ENCODE measurements around the gene MKNK2.
A peak's percentile ranks its signal among the peaks of the same experiment; 100 is the strongest.

Gene MKNK2

DNA sequence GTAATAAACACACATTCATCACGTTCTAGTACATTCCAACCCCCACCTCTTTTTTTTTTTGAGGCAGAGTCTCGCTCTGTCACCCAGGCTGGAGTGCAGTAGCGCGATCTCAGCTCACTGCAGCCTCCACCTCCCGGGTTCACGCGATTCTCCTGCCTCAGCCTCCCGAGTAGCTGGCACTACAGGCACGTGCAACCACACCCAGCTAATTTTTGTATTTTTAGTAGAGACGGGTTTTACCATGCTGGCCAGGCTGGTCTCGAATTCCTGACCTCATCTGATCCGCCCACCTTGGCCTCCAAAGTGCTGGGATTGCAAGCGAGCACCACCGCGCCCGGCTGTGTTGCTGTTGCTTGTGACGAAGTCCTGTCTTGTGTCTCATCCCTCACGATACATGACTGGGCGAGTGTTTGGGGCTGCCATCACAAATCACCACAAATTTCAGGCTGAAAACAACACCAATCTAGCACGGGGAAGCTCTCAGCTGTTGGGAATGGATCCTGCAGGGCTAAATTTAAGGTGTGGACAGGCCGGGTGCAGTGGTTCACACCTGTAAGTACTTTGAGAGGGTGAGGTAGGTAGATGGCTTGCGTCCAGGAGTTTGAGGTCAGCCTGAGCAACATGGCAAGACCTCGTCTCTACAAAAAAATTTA, 29.4 kb upstream of the MKNK2 start:
- no peak for DNase-seq (ENCODE audit: low spot score)

DNA sequence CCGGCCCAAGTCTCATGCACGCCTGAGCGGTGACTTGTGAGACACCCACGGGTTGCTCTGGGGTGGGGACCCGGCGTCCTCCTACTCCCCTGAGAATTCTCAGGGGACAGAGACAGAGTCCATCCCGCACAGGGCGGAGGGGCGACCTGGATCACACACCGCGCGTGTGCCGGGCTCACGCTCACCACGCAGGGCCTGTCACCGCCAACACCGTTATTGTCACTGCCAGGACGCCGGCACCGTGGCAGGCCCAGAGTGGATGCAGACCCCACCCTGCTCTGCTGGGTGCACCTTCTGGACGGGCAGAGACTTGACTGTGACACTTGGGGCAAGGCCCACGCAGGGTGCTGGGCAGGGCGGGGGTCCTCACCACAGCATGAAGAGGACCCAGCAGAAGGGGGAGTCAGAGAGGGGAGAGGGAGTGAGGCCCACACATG, 28.8 kb upstream of the MKNK2 start:
- DNase-seq (ENCODE audit: low spot score), result no peak

GRCh38 chr19:2079076-2079864, 28.2 kb upstream of the MKNK2 start:
- DNase-seq (ENCODE audit: low spot score), result no peak

GRCh38 chr19:2077833-2078619, 27.0 kb upstream of the MKNK2 start:
- no peak for DNase-seq (ENCODE audit: low spot score)

GRCh38 chr19:2077398-2077797, 26.4 kb upstream of the MKNK2 start:
- DNase-seq (ENCODE audit: low spot score), result no peak

DNA sequence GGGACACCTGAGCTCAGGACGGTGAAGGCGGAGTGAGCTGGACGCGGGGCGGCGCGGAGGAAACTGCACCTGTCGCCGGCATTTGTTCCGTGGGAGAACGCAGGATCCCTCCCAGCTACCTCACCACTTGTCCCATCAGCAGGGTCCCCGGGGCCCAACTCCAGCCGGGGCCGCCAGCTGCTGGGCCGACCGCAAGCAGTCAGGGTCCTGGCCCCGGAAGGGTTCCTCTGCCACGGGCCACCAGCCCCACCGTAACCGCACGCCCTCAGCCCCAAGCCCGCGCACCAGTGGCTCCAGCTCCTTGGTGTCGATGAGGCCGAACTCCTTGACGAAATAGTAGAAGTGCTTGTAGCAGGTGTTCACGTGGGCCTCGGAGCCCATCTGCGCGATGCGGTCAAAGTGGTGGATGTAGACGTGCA, 25.5 kb upstream of the MKNK2 start:
- no peak for DNase-seq (ENCODE audit: low spot score)

DNA sequence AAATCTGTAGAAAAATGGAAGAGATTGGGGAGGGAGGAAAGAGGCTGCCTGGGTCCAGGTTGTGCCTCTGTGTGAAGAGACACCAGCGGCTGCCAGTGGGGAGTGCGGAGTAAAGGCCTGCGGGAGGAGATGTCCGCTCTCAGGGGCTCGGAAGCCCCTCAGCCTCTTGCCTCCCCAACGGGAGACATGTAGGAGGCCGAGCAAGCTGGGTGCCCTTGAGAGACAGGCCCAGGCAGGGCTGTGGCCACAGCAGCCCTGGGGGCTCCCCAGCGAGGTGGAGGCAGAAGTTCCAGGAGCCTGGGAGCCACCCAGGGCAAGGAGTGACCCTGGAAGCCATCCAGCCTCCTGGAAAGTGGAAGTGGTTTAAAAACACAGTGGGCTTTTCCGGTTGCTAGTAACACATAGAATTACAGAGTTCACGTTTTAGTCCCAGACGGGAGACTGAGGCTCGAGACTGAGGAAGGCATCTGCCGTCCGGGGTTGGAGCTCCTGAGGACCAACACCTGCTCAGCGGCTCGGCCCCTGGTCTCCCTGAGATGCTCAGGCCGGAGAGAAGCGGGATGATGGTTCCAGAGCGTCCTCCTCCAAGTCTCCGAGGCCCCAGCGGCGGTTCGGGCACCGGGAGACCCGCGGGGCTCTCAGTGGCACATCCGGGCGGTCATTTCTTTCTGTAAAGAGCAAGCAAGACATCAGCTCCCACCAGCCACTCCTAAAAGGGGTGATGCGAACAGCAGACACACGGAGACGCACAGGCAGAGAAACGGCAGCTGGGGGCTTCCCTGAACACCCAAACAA, 21.9 kb upstream of the MKNK2 start:
- no peak for DNase-seq (ENCODE audit: low spot score)

DNA sequence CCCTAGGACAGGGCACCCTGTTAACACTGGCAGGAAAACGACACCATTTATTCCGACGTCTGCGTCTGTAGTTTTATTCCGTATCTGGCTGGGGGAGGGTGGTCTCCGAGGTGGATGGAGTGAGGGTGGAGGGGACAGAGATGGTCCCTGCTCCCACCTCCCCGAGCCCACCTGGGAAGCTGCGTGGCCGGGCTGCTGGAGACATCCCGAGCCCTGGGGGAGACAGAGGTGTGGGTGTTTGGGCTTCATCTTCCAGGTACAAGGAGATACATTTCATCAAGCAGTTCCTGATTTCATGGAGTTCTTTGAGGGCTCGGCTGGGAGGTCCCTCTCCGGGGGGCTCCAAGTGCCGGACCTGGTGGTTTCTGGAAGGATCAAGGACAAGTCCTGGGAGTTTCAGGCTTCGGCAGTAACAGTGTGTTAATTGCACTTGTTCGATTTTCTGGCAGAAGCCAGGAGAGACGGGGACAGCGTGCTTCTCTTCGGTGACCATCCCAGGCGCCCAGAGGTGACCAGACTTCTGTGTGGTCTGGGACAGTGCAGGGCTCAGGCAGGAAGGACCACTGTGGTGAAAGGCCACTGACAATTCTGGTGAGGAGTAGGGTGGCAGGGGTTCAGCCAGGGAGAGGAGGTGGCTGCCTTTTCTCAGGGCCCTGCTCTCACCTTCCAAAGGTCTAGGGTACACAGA, 20.1 kb upstream of the MKNK2 start:
- DNase-seq (ENCODE audit: low spot score), result no peak

GRCh38 chr19:2070436-2070827, 19.4 kb upstream of the MKNK2 start:
- DNase-seq (ENCODE audit: low spot score), result no peak

GRCh38 chr19:2064788-2065524, 13.9 kb upstream of the MKNK2 start:
- no peak for DNase-seq (ENCODE audit: low spot score)

DNA sequence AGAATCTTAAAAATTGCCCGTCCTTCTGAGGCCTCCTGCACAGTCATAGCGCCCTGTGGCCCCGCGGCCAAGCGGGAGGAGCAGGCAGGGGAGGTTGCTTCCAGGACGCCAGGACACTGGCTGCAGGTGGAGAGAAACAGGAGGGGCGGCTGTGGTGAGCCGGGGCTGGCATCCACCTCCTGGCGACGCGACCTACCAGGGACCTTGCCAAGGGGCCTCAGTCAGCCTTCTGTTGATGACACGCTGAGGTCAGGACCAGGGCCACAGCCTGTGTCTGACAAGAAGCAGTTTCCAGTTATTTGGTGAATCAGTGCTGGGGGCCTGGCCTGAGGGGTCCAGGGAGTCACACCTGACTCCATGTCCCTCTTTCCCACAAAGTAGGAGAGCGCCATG, 13.3 kb upstream of the MKNK2 start:
- DNase-seq (ENCODE audit: low spot score), result no peak

GRCh38 chr19:2063824-2064223, 12.8 kb upstream of the MKNK2 start:
- no peak for DNase-seq (ENCODE audit: low spot score)

DNA sequence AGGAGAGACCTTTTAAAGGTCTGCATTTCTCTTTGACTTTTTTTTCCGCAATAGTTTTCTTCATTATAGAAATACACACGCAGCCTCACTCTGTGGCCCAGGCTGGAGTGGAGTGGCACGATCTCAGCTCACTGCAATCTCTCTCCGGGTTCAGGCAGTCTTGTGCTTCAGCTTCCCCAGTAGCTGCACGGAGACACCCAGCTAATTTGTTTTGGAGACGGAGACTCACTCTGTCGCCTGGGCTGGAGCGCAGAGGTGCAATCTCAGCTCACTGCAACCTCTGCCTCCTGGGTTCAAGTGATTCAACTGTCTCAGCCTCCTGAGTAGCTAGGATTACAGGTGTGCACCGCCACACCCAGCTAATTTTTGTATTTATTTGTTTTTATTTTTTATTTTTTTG, 11.7 kb upstream of the MKNK2 start:
- no peak for DNase-seq (ENCODE audit: low spot score)

DNA sequence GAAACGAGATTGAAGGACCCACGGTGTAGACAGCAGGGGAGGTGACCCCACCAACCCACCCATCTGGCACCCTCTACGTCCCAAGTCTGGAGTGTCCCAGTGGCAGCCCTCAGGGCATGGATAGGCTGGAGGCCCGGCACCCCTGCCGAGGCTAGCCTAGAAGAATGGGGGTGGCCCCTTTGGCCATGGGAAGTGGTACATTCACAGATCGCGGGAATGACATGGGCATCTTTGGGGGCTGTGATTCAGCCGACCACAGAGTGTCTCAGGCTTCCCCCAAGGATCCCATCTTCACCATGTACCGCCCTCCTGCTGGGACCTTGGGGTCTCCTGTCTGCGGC, 11.3 kb upstream of the MKNK2 start:
- DNase-seq (ENCODE audit: low spot score), result no peak

- peak; percentile 98 for DNase-seq (ENCODE audit: low spot score)
These were observed 10.7 kb upstream of the MKNK2 start for GRCh38 chr19:2061495-2062388.

GRCh38 chr19:2060884-2061494, 9.9 kb upstream of the MKNK2 start:
- peak; percentile 55 for DNase-seq (ENCODE audit: low spot score)

DNA sequence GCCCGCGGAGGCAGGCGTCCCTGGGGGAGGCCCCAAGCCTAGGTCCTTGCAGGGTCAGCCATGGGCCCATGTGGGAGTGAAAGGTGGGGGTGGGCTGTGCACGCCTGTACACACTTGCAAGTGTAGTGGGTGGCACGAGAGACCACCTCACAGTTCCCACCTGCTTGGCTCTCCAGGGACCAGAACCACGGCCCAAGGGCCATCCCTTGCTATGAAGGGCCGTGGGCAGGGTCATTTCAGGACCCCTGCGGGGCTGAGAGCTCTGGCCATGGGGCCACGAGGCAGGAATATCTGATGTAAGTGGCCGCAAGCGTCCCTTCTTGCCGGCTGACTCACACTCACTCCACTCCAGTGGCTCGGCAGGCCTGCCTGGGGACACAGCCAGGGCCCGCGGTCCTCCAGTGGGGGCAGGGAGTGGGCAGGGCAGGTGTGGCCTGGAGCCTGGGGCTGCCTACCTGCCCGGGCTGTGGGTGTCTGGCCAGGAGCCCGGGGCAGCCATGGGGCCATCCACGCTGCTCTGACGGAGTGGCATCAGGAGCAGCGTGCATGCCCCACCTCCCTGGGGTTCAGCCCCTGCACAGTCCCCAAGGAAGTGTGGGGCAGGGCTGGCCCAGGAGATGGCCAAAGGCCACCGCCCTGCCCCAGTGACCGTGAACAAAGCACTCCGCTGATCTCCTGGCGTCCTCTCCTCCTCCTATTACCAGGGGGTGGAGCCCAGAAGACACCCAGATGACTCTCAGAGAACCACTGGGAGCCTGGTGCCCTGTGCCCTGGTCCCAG, 8.6 kb upstream of the MKNK2 start:
- no peak for DNase-seq (ENCODE audit: low spot score)

DNA sequence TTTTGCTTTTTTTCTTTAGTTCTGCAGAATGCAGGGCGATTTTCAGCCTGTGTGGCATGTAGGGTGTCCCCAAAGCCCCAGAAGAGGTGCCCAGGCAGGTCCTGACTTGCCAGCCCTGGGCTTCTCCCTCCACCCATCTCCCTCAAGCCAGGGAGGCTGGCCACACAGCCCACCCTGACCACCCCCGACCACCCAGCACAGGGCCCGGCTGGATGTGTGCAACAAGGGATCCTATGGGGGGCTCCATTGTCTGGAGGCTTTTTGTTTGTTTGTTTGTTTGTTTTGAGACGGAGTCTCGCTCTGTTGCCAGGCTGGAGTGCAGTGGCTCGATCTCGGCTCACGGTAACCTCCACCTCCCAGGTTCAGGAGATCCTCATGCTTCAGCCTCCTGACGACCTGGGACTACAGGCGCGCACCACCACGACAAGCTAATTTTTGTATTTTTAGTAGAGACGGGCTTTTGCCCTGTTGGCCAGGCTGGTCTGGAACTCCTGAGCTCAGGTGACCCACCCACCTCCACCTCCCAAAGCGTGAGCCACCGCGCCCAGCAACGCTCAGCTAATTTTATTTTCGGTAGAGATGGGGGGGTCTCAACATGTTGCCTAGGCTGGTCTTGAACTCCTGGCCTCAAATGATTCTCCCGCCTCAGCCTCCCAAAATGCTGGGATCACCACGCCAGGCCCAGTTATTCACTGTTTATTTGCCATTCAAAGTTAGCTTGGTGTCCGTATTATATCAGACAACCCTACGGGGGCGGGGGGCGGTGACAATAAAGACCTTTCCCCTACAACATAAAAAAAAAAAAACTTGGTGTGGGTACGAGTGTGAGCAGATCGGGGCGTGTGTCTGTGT, 7.8 kb upstream of the MKNK2 start:
- DNase-seq (ENCODE audit: low spot score), result no peak
